Stimulated activated CD8-positive, alpha-beta memory T cell treated with anti-CD3 and anti-CD28 coated beads, Interleukin-15, amount 100 ng/mL, for 1 hour (primary cell): ENCODE measurements around the gene SENP3.

Experiments
- DNase-seq: peaks from one replicate; pipeline ENCODE4 v3.0.0-alpha.2; 2020; ENCODE audit warnings: low read depth

SENP3 gene

DNA sequence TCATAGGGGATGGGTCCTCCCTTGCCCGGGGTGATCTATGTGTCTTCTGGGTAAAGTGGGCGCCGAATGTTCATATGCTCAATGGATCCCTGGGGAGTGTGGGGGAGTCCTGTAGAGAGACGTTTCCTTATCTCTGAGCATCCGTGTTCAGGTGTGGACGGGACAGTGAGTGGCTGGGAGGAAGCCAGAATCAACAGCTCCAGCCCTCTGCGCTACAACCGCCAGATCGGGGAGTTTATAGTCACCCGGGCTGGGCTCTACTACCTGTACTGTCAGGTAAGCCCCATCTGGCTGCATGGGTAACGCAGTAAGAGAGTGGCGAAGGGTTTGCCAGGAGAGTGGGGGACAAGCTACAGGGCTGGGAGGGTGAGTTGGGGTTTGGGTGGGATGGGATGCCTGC, 5.1 kb upstream of the SENP3 start:
- no peak for DNase-seq

DNA sequence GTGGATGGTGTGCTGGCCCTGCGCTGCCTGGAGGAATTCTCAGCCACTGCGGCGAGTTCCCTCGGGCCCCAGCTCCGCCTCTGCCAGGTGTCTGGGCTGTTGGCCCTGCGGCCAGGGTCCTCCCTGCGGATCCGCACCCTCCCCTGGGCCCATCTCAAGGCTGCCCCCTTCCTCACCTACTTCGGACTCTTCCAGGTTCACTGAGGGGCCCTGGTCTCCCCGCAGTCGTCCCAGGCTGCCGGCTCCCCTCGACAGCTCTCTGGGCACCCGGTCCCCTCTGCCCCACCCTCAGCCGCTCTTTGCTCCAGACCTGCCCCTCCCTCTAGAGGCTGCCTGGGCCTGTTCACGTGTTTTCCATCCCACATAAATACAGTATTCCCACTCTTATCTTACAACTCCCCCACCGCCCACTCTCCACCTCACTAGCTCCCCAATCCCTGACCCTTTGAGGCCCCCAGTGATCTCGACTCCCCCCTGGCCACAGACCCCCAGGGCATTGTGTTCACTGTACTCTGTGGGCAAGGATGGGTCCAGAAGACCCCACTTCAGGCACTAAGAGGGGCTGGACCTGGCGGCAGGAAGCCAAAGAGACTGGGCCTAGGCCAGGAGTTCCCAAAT, 4.5 kb upstream of the SENP3 start:
- DNase-seq: no peak

DNA sequence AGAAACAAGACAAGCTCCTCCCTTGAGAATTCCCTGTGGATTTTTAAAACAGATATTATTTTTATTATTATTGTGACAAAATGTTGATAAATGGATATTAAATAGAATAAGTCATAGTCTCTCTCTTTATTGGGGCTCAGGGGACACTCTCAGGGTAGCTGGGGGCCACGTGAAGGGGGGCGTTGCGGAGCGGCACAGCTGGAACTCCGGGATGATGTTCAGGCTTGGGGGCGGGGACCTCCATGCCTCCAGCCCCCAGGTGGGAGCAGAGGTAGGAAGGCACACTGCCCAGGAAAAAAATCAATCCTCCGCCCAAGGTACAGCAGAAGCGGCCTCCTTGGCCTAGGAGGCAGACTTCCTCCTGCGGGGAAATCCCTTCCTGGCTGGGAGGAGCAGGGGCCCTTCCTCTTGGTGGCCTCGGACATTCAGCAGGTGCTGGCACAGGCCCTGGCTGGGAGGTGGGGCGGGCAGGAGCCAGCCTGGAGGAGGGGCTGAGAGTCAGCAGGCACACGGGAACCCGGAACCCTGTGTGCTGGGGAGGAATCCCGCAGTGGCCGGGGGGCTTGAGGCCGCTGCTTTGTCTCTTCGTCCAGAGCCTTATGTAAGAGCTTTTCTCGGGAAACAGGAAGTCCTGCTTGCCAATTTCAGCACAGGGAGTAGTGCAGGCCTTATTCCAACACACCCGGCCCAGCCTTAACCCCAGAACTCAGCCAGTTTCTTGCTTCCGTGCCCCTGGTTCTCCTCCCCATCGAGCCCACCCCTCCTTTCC, 3.8 kb upstream of the SENP3 start:
- DNase-seq: no peak

DNA sequence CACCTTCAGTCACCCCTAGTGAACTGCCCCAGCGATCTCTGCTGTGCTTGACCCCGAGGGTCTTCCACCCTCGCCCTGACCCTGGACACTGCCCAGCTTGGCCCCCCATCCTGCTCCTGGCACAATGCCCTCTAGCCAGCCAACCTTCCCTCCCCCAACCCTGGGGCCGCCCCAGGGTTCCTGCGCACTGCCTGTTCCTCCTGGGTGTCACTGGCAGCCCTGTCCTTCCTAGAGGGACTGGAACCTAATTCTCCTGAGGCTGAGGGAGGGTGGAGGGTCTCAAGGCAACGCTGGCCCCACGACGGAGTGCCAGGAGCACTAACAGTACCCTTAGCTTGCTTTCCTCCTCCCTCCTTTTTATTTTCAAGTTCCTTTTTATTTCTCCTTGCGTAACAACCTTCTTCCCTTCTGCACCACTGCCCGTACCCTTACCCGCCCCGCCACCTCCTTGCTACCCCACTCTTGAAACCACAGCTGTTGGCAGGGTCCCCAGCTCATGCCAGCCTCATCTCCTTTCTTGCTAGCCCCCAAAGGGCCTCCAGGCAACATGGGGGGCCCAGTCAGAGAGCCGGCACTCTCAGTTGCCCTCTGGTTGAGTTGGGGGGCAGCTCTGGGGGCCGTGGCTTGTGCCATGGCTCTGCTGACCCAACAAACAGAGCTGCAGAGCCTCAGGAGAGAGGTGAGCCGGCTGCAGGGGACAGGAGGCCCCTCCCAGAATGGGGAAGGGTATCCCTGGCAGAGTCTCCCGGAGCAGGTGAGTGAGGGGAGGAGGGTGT, 3.0 kb upstream of the SENP3 start, which contains the start of gene TNFSF13:
TSS of gene TNFSF13 (plus strand) at position 207 of the 776 bp plus-strand sequence. CDS start at position 497, 290 bp downstream.
- DNase-seq: no peak

GRCh38 chr17:7559320-7560171, 2.2 kb upstream of the SENP3 start:
- no peak for DNase-seq

DNA sequence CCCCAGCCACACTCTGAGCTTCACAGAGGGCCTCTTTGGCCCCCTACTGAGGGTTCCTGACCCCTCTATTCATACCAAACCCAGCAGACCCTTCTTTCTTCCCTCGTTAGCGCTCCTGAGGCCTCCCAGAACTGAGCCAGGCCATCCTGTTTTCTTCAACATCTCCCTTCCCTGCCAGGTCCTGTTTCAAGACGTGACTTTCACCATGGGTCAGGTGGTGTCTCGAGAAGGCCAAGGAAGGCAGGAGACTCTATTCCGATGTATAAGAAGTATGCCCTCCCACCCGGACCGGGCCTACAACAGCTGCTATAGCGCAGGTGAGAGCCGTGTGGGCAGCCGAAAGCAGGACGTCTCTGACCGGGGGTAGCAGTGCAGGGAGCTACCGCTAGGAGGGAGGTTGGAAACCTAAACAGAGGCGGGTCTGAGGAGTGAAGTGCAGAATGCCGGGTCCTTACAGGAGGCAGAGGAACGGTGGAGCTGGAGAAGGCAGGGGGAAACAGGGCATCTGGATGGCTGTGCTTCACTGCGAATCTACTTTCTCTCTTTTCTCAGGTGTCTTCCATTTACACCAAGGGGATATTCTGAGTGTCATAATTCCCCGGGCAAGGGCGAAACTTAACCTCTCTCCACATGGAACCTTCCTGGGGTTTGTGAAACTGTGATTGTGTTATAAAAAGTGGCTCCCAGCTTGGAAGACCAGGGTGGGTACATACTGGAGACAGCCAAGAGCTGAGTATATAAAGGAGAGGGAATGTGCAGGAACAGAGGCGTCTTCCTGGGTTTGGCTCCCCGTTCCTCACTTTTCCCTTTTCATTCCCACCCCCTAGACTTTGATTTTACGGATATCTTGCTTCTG, 1.3 kb upstream of the SENP3 start:
- DNase-seq: no peak

GRCh38 chr17:7561028-7561575, 617 bp upstream of the SENP3 start:
- peak; percentile 76 for DNase-seq

DNA sequence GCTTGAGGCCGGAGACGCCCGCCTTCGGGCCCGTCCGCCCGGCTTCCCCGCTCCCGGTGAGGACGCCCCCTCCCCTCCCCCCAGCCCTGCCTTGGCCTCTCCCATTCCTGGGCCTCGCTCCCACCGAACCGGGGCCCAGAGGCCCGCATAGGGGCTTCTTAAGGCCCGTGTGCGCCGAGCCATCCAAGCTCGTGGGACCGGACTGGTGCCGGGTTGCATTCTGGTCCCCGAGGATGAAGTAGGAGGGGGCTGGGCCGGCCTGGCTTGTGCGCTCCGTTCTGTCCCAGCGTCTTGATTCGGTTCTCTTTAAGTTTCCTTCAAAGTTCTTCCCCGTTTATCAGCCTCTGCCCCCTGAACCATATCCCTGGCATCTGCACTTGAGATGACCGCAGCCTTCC, 488 bp downstream of the SENP3 start:
- DNase-seq: no peak

GRCh38 chr17:7563115-7563869, 1.6 kb downstream of the SENP3 start:
- no peak for DNase-seq

GRCh38 chr17:7569571-7569970, 7.9 kb downstream of the SENP3 start:
- no peak for DNase-seq

DNA sequence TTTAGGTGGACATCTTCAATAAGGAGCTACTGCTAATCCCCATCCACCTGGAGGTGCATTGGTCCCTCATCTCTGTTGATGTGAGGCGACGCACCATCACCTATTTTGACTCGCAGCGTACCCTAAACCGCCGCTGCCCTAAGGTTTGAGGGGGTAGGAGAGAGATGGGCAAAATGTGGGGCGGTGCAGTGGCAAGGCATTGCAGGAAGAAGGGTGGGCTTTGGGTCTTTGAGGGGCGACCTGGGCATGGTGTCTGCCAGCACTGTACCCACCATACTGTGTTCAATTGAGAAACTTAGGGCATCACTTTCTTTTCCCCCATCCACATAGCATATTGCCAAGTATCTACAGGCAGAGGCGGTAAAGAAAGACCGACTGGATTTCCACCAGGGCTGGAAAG, 8.6 kb downstream of the SENP3 start:
- DNase-seq: no peak

- no peak for DNase-seq
Observed at GRCh38 chr17:7572338-7572587, 10.5 kb downstream of the SENP3 start.

DNA sequence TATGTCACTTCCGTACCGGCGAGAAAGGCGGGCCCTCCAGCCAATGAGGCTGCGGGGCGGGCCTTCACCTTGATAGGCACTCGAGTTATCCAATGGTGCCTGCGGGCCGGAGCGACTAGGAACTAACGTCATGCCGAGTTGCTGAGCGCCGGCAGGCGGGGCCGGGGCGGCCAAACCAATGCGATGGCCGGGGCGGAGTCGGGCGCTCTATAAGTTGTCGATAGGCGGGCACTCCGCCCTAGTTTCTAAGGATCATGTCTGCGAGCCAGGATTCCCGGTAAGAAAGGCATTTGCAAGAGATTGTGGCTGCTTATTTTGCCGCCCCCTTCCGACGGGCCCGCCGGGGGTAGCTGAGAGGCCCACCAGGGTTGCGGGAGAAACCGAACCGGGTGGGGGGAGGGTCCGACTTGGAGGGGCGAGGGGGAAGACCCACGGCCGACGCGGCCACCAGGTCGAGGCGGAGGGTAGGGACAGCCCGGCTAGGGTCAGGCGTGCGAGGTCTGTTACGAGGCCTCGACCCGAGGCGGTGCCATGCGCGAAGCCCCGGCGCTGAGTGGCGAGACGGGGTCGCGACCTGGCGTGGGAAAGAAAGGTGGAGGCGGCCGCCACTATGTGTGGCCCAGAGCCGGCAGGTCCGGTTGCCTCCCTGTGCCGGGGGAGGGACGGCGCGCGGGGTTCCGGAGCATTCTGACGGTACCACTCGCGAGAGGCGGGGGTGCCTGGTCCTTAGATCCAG, 11.0 kb downstream of the SENP3 start:
- DNase-seq: peak; percentile 100

DNA sequence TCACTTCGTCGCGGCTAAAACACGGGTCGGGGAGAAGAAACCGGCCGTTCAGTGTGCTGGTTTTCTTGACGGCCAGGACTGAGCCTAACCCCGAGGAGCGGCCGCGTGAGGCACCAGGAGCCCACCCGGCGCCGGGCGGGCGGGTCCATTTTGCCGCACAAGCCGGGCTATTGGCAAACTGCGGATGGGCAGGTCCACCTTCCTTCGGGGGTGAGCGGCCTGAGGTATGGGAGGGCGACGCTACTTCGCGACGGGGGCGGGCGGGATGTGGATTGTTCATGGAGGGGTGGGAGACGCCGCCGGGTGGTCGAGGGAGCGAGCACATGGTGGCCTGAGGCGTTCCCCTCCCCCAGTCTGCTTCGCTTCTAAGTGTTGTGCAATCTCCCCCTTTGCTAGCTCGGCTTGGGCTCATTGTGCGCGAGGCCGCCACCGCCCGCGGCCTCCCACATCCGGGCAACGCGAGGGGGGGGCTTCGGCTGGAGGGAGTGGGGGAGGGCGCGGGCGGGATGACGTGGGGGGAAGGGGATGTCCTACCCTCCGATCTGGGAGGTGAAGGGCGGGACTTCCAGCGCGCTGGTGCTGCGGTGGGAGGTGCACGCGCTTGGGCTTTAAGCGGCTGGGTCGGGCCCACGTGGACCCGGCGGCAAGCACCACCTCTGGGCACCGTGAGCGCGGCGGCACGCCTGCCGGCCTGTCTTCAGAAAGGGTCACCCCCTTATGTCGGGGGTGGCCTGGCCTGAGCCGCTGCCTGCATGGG, 11.8 kb downstream of the SENP3 start:
- peak; percentile 82 for DNase-seq

DNA sequence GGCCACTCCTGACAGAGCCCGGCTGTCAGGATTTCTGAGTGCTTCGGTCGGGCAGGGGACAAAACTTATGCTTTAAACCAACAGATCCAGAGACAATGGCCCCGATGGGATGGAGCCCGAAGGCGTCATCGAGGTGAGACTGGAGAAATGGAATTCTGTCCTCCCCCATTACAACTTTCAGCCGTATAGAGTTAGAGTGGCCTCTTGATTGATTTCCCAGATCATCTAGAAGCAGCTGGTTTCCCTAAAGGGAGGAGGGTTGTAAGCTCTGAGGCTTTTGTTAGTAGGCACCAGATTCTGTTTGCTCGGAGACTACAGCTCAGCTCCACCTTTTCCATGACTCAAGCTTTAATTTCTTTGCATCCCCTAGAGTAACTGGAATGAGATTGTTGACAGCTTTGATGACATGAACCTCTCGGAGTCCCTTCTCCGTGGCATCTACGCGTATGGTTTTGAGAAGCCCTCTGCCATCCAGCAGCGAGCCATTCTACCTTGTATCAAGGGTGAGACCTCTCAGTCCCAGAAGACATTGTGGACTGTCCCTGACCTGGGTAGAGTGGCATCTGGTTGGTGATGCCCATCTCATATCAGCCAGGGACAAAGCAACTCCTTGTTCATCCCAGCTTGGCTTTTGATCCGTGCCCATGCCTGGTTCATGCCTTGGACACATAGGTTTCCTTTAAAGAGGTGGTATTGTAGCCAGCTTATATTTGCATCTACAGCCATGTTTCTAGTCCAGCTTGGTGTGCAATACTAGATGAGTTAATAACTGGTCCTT, 12.6 kb downstream of the SENP3 start:
- no peak for DNase-seq

DNA sequence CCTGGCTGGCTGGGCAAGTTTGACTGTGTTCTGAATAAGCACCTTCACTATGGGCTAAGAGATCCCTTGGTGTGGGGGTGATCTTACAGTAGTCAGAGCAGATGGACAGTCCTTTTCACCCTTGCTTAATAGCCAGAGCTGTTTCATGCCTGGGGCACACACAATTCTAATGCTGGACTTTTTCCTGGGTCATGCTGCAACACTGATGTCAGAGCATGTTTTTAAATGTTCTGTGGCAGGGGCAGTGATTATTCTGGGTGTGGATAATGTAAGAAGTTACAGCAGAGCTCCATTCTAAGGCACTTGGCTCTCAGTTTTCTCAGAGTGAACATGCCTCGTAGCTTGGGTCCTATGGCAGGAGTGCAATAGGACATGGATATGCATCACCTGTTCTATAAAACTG, 13.8 kb downstream of the SENP3 start:
- DNase-seq: no peak

DNA sequence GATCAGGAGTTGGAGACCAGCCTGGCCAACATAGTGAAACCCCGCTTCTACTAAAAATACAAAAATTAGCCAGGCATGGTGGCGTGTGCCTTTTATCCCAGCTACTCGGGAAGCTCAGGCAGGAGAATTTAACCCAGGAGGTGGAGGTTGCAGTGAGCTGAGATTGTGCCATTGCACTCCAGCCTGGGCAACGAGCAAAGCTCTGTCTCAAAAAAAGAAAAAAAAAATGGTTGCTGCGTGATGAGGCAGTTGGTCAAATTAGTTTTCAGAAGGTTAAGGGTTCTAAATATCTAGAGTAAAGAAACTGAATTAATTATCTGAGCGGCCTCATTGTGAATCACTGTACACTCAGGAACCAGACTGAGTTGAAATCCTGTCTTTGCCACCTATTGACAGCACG, 14.2 kb downstream of the SENP3 start:
- DNase-seq: no peak

GRCh38 chr17:7576432-7576937, 14.8 kb downstream of the SENP3 start:
- no peak for DNase-seq
